Activated CD4-positive, alpha-beta T cell treated with anti-CD3 and anti-CD28 coated beads for 36 hours (primary cell): Measurements from ENCODE around the gene ABCA5. TPM values are rescaled to one million over a fixed set of nuclear protein-coding genes. Genes with fewer than 3 reads are reported as not detected.

ENCODE experiments used
- ATAC-seq: fragments of 200-7000 bp; cut with Tn5 transposase; one replicate; pipeline ENCODE4 v1.10.0; 2021; ENCODE audit warnings: mild to moderate bottlenecking, moderate library complexity
- CTCF ChIA-PET: fragments of 350-600 bp; sonication (Branson Sonifier 250); formaldehyde crosslinking; loops from one replicate; lab custom pipeline; 2021; ENCODE audit warnings: antibody characterized with exemption; lab: Charles Lee
- POLR2A ChIA-PET: fragments of 350-600 bp; sonication (Branson Sonifier 250); formaldehyde crosslinking; loops from one replicate; lab custom pipeline; 2021; ENCODE audit warnings: antibody characterized with exemption, inconsistent platforms; lab: Charles Lee
- DNase-seq: peaks from one replicate; pipeline ENCODE4 v3.0.0-alpha.2; 2020
- H3K27ac Mint-ChIP-seq: one replicate; pipeline ENCODE4 v1.8.0; 2021; ENCODE audit warnings: mixed read lengths
- H3K27me3 Mint-ChIP-seq: one replicate; pipeline ENCODE4 v1.8.0; 2021; ENCODE audit warnings: mixed read lengths
- H3K36me3 Mint-ChIP-seq: one replicate; pipeline ENCODE4 v1.8.0; 2021; ENCODE audit warnings: low read depth, mixed read lengths
- H3K4me1 Mint-ChIP-seq: one replicate; pipeline ENCODE4 v1.8.0; 2021; ENCODE audit warnings: mixed read lengths
- H3K4me3 Mint-ChIP-seq: one replicate; pipeline ENCODE4 v1.8.0; 2021; ENCODE audit warnings: mild to moderate bottlenecking, moderate library complexity, mixed read lengths
- H3K9me3 Mint-ChIP-seq: one replicate; pipeline ENCODE4 v1.8.0; 2021; ENCODE audit warnings: low read depth, mixed read lengths
- intact Hi-C, 2 experiments: fragments of 100-400 bp; cut with DNase I in 1 of 2; cut with micrococcal nuclease in 1 of 2; formaldehyde crosslinking; loops; one replicate each; pipeline versions ENCODE4 v1.14.2 to v1.15.1; 2022 to 2024; cut with DNase I, micrococcal nuclease
- total RNA-seq, 2 experiments: library from RNA; stranded (reverse); gene quantifications; one replicate each; pipeline ENCODE4 v1.2.3, GENCODE V29; 2021

ABCA5 gene
- total RNA-seq, 2 experiments from 2014 or later = 14.4 to 15.1 TPM

- ATAC-seq = no peak
- Mint-ChIP-seq H3K4me1 (no peaks in the 10 kb centered on the region), H3K27ac (no peak overlapping the region), H3K9me3 (no peaks in the 10 kb centered on the region), H3K36me3 (peaks cover 8% of the 10 kb centered on the region), H3K27me3 (no peaks in the 10 kb centered on the region), H3K4me3 (no peak overlapping the region)
- ChIA-PET POLR2A (no interaction called here), CTCF (no interaction called here)
- no peak for DNase-seq
- intact Hi-C loops = no loop called here
Measured at GRCh38 chr17:69254187-69254586, 72.7 kb downstream of the ABCA5 start.

DNA sequence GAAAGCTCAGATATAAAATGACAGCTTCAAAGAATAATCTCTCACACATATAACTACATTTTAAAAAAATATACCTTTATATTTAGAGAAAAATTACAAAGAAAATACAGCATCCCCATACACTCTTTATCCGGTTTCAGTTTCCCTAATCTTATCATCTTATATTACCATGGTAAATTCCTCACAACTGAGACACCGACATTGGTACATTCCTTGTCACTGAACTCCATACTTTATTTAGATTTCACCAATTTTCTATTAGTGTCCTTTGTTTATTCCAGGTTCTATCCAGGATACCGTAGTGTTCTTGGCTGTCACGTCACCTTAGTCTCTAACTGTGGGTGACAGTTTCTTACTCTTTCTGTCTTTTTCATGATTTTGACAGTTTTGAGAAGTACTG lies 76.3 kb downstream of the ABCA5 start:
- Mint-ChIP-seq H3K27me3 (no peaks in the 10 kb centered on the region), H3K4me1 (no peaks in the 10 kb centered on the region), H3K36me3 (peaks cover 11% of the 10 kb centered on the region), H3K27ac (no peak overlapping the region), H3K9me3 (no peaks in the 10 kb centered on the region), H3K4me3 (no peak overlapping the region)
- ChIA-PET CTCF (interaction anchor here (6.5 kb wide), 1 partner anchor 474 kb away, joined by 26 read pairs; no protein-coding TSS in a partner anchor), POLR2A (no interaction called here)
- intact Hi-C loops = no loop called here
- DNase-seq (no peak), ATAC-seq (no peak)

DNA sequence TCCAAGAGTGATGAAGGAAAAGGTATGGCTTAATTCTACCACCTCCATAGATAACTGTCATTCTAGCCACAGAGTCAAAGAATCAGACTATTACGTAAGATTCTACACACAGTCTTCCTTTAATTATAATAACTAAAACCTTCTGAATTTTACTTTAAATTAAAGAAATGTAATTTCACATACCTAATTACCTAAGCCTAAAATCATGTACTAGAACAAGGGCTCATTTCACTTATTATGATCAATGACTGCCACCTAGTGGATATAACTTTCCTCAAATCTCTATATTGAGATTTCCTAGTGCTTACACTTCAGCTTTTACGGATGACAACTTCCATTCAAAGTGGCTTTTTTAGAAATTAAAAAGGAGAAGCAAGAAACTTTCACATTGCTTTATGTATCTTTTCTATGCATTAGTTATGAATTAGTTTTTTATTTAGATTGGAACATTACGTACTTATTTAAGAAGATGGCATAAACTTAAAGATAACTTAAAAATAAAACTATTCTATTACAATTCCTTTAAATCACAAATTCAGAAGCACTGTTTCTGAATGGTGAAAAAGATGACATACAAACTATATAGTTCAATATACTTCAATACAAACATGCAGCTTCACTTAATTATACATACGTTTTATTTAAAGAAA lies 80.1 kb downstream of the ABCA5 start:
- Mint-ChIP-seq H3K9me3 (no peaks in the 10 kb centered on the region), H3K27ac (no peak overlapping the region), H3K4me3 (no peak overlapping the region), H3K27me3 (no peaks in the 10 kb centered on the region), H3K4me1 (no peaks in the 10 kb centered on the region), H3K36me3 (peaks cover 7% of the 10 kb centered on the region)
- POLR2A ChIA-PET = no interaction called here
- ATAC-seq (no peak), DNase-seq (no peak)
- CTCF ChIA-PET = interaction anchor here (1.0 to 6.5 kb wide), 8 partner anchors 9 to 713 kb away, joined by 3 to 26 read pairs (median 6); partner anchors contain the start of gene ABCA5
- intact Hi-C loops = loop anchor here (1.0 kb wide), 1 partner anchor 470 kb away; no protein-coding TSS in a partner anchor

GRCh38 chr17:69246202-69246601 lies 80.7 kb downstream of the ABCA5 start:
- ATAC-seq (no peak), DNase-seq (no peak)
- Mint-ChIP-seq H3K27me3 (no peaks in the 10 kb centered on the region), H3K4me3 (no peak overlapping the region), H3K36me3 (peaks cover 10% of the 10 kb centered on the region), H3K27ac (no peak overlapping the region), H3K9me3 (no peaks in the 10 kb centered on the region), H3K4me1 (no peaks in the 10 kb centered on the region)
- POLR2A ChIA-PET = no interaction called here
- CTCF ChIA-PET = interaction anchor here (1.3 to 6.5 kb wide), 4 partner anchors 80 to 475 kb away, joined by 7 to 26 read pairs (median 10); partner anchors contain the start of gene ABCA5
- intact Hi-C loops = loop anchor here in 1 of 2 experiments (1.0 kb wide), 1 partner anchor 469 kb away; no protein-coding TSS in a partner anchor

GRCh38 chr17:69245617-69246016 lies 81.3 kb downstream of the ABCA5 start:
- no peaks in the 10 kb centered on the region for H3K27me3 Mint-ChIP-seq
- H3K27ac Mint-ChIP-seq = no peak overlapping the region
- ATAC-seq (no peak), DNase-seq (no peak)
- POLR2A ChIA-PET = no interaction called here
- CTCF ChIA-PET = interaction anchor here (1.2 to 6.5 kb wide), 2 partner anchors 10 to 469 kb away, joined by 4 to 26 read pairs; no protein-coding TSS in a partner anchor
- peaks cover 12% of the 10 kb centered on the region for H3K36me3 Mint-ChIP-seq
- no peaks in the 10 kb centered on the region for H3K9me3 Mint-ChIP-seq
- no peak overlapping the region for H3K4me3 Mint-ChIP-seq
- intact Hi-C loops = loop anchor here in 1 of 2 experiments (1.0 kb wide), 1 partner anchor 468 kb away; no protein-coding TSS in a partner anchor
- H3K4me1 Mint-ChIP-seq = no peaks in the 10 kb centered on the region

GRCh38 chr17:69239611-69240600 lies 87.0 kb downstream of the ABCA5 start:
- intact Hi-C loops = loop anchor here in 1 of 2 experiments (10.0 kb wide), 1 partner anchor 705 kb away; no protein-coding TSS in a partner anchor
- Mint-ChIP-seq H3K27me3 (no peaks in the 10 kb centered on the region), H3K9me3 (no peaks in the 10 kb centered on the region), H3K36me3 (peaks cover 7% of the 10 kb centered on the region), H3K27ac (no peak overlapping the region), H3K4me3 (no peak overlapping the region), H3K4me1 (no peaks in the 10 kb centered on the region)
- ATAC-seq (no peak), DNase-seq (no peak)
- ChIA-PET CTCF (interaction anchor here (1.1 to 3.8 kb wide), 2 partner anchors 464 to 468 kb away, joined by 3 to 15 read pairs; no protein-coding TSS in a partner anchor), POLR2A (no interaction called here)

DNA sequence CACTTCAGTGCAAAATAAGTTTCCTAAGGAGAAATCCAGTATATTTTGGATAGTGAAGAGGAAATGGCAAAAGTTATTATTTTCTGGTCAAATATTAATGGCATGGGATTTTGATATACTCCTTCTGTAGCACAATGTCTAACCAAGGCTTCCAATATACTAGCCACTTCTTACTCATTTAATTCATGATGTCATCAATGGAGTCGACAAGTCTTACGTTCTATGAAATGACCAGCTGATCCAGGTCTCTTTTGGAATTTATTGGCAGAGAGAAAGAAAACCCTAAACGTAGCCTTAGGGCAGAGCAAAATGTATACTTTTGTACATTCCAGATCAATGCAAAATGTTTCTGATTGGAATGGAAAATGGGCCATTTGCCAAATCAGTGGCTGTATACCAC lies 90.0 kb downstream of the ABCA5 start:
- intact Hi-C loops = loop anchor here in 1 of 2 experiments (10.0 kb wide), 1 partner anchor 702 kb away; no protein-coding TSS in a partner anchor
- DNase-seq = no peak
- peaks cover 13% of the 10 kb centered on the region for H3K9me3 Mint-ChIP-seq
- no peak for ATAC-seq
- peaks cover 7% of the 10 kb centered on the region for H3K36me3 Mint-ChIP-seq
- POLR2A ChIA-PET = interaction anchor here (0.5 kb wide), 1 partner anchor 181 kb away, joined by 6 read pairs; no protein-coding TSS in a partner anchor
- no peak overlapping the region for H3K4me3 Mint-ChIP-seq
- CTCF ChIA-PET = interaction anchor here (1.7 to 3.8 kb wide), 3 partner anchors 10 to 461 kb away, joined by 3 to 15 read pairs (median 6); no protein-coding TSS in a partner anchor
- H3K4me1 Mint-ChIP-seq = no peaks in the 10 kb centered on the region
- H3K27ac Mint-ChIP-seq = no peak overlapping the region
- no peaks in the 10 kb centered on the region for H3K27me3 Mint-ChIP-seq

DNA sequence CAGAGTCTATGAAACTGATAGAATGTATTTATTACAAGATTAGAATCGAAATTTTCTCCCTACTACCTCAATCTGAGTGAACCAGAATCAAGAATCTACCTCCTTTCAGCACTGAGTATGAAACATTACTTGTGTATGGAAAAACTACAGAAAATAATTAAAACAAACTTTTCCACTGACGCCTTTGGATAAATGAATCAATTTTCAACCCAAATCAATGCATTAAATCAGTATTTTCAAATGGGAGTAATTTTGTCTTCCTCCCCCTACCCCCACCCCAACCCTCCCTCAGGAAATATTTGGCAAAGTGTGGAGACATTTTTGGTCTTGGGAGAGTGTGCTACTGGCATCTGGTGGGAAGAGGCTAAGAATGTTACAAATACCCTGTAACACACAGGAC lies 90.5 kb downstream of the ABCA5 start:
- H3K27ac Mint-ChIP-seq = no peak overlapping the region
- H3K27me3 Mint-ChIP-seq = no peaks in the 10 kb centered on the region
- H3K9me3 Mint-ChIP-seq = peaks cover 13% of the 10 kb centered on the region
- H3K36me3 Mint-ChIP-seq = peaks cover 6% of the 10 kb centered on the region
- no peak overlapping the region for H3K4me3 Mint-ChIP-seq
- ATAC-seq = no peak
- no peak for DNase-seq
- ChIA-PET POLR2A (no interaction called here), CTCF (interaction anchor here (1.2 kb wide), 2 partner anchors 8 to 16 kb away, joined by 3 to 4 read pairs; no protein-coding TSS in a partner anchor)
- intact Hi-C loops = loop anchor here in 1 of 2 experiments (10.0 kb wide), 1 partner anchor 702 kb away; no protein-coding TSS in a partner anchor
- H3K4me1 Mint-ChIP-seq = no peaks in the 10 kb centered on the region

DNA sequence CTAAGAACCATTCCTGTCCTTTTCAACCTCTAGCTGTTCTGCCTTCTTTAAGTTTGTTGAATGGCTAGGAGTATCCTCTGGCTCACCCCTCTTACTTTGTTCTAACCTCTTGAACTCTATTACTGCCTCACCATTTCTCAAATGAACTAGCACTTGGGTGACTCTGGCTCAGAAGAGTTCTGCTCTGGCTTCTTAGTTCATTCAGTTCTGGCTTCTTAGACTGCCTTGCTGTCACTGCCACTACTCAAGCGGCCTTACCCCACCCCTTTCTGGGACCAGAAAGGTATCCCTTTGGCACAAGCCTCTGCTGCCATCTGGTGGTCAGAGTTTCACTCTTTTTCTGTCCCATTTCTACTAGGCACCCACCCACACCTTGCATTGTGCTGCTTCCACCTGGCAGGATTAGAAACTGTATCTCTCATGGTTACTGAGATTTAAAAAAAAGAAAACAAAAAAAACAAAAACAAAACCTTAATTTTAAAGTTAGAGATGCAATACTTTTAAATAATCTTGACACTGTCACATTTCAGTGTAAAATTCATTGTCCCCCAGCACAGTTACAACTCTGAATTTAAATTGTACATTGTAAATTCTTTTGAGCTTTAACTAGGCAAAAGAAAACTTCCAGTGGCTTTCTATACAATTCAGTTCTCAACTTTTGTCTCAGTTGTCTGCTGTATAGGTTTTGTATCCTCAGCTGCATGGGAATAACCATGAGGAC lies 91.4 kb downstream of the ABCA5 start:
- Mint-ChIP-seq H3K27me3 (no peaks in the 10 kb centered on the region), H3K9me3 (peaks cover 18% of the 10 kb centered on the region), H3K36me3 (peaks cover under 1% of the 10 kb centered on the region), H3K27ac (no peak overlapping the region), H3K4me1 (no peaks in the 10 kb centered on the region), H3K4me3 (no peak overlapping the region)
- CTCF ChIA-PET = interaction anchor here (0.7 to 1.2 kb wide), 3 partner anchors 9 to 454 kb away, joined by 3 to 4 read pairs (median 3); no protein-coding TSS in a partner anchor
- peak; percentile 83 for DNase-seq
- POLR2A ChIA-PET = no interaction called here
- ATAC-seq = peak; percentile 80
- intact Hi-C loops = loop anchor here (1.0 to 10.0 kb wide), 3 partner anchors 458 to 701 kb away; no protein-coding TSS in a partner anchor

- ATAC-seq = no peak
- Mint-ChIP-seq H3K4me1 (no peaks in the 10 kb centered on the region), H3K27ac (no peak overlapping the region), H3K27me3 (no peaks in the 10 kb centered on the region), H3K9me3 (peaks cover 18% of the 10 kb centered on the region), H3K4me3 (no peak overlapping the region), H3K36me3 (no peaks in the 10 kb centered on the region)
- CTCF ChIA-PET = no interaction called here
- DNase-seq = no peak
- POLR2A ChIA-PET = no interaction called here
- intact Hi-C loops = loop anchor here in 1 of 2 experiments (10.0 kb wide), 1 partner anchor 698 kb away; no protein-coding TSS in a partner anchor
Measured at GRCh38 chr17:69232650-69233049, 94.3 kb downstream of the ABCA5 start.
